AG04449 (cell line): ENCODE measurements around the gene ARMC12.

Experiments used
- CTCF ChIA-PET: fragments of 350-600 bp; formaldehyde crosslinking; extraction: SDS; loops from one replicate; lab custom pipeline; 2021; ENCODE audit warnings: antibody characterized with exemption; lab: Yijun Ruan, JAX
- POLR2A ChIA-PET: fragments of 400-600, 350-600 bp; formaldehyde crosslinking; extraction: SDS; loops from one replicate; lab custom pipeline; 2020; ENCODE audit warnings: antibody characterized with exemption, inconsistent platforms; lab: Yijun Ruan, JAX
- DNase-seq: peaks from one replicate; pipeline ENCODE4 v3.0.0-alpha.2; 2010; ENCODE audit warnings: low read depth, low spot score
- H3K4me3 ChIP-seq: 2 replicates; pipeline ENCODE4 v1.5.1; 2011; ENCODE audit warnings: low read depth, mild to moderate bottlenecking, control low read depth, low read length
- TF ChIP-seq, protein P1 (sequence below): IDR thresholded peaks from one replicate; pipeline ENCODE4 v1.5.1; 2011; ENCODE audit warnings: mild to moderate bottlenecking, moderate library complexity, low read length, control low read depth, inconsistent platforms; ENCODE audit not compliant: insufficient read depth; ENCODE audit errors: missing control alignments

The ARMC12 gene

DNA sequence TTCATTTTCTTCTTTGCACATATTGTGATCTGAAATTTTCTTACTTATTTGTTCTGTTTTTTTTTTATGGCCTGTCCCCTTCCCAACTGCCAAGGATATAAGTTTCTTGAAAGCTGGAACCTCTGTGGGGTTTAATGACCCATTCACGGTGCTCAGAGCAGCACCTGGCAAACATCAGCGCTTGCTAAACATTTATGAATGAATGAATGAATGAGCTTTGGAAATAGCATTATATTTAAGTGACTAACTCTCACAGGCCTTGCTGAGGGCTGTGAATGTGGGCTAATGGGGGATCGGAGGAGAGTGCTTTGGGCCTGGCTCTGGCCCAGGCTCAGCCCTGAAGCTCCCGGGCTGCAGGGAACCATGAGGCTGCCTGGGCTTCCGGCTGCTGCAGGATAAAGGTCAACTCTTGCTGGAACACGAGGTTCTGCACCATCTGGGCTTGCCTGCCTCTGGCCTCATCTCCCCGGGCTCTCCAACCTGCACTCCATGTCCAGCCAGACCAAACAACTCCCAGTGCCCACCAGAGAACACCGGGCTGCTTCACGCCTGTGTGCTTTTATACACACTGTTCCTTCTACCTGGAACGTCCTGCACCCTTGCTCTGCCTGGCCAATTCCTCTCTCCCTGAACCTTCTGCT lies 14.6 kb upstream of the ARMC12 start:
- POLR2A ChIA-PET, result no interaction called here
- no peak overlapping the region for H3K4me3 ChIP-seq
- CTCF ChIA-PET, result interaction anchor here (0.8 to 1.5 kb wide), 2 partner anchors 10 to 15 kb away, joined by 3 to 5 read pairs; no protein-coding TSS in a partner anchor
- TF ChIP-seq, protein P1, sequence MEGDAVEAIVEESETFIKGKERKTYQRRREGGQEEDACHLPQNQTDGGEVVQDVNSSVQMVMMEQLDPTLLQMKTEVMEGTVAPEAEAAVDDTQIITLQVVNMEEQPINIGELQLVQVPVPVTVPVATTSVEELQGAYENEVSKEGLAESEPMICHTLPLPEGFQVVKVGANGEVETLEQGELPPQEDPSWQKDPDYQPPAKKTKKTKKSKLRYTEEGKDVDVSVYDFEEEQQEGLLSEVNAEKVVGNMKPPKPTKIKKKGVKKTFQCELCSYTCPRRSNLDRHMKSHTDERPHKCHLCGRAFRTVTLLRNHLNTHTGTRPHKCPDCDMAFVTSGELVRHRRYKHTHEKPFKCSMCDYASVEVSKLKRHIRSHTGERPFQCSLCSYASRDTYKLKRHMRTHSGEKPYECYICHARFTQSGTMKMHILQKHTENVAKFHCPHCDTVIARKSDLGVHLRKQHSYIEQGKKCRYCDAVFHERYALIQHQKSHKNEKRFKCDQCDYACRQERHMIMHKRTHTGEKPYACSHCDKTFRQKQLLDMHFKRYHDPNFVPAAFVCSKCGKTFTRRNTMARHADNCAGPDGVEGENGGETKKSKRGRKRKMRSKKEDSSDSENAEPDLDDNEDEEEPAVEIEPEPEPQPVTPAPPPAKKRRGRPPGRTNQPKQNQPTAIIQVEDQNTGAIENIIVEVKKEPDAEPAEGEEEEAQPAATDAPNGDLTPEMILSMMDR, result no peak
- no peak for DNase-seq

DNA sequence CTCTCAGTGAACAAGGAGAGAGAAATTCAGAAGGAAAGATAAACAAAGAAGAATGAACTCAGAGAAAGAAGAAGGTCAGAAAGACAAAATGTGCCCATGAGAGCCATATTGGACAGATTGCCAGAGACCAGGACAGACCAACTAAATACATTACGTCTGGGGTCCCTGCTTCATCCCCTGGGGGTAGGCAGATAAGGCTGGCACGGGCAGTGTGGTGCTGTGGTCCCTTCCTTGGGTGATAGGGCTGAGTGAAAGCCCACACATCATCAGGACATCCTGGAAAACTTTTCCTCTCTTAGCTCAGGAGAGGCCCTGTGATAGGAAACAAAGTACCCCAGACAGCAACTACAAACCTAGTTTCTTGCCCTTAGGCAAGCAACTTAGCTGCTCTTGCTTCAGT lies 13.2 kb upstream of the ARMC12 start:
- TF ChIP-seq, protein P1, result no peak
- H3K4me3 ChIP-seq, result no peak overlapping the region
- no peak for DNase-seq
- POLR2A ChIA-PET, result no interaction called here
- CTCF ChIA-PET, result interaction anchor here (1.0 kb wide), 1 partner anchor 122 kb away, joined by 3 read pairs; no protein-coding TSS in a partner anchor

DNA sequence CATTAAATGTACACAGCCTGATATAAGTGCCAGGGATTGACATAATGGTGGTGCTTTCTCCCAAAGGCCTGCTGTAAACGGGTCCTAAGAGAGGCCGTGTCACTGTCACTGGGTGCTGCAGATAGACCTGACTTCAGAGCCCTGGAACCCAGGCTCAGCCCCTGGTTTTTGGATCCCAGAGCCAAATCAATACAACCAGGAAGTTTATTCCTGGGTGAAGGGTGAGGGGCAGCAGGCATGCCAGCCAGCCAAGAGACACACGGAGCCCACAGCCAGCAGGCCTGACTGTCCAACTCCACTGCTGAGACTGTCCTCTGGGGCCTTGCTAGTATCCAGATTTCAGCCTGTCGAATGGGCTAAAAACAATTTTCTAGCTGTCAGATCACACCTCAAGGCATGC lies 12.8 kb upstream of the ARMC12 start:
- TF ChIP-seq, protein P1, result no peak
- DNase-seq, result no peak
- H3K4me3 ChIP-seq, result no peak overlapping the region
- CTCF ChIA-PET, result interaction anchor here (1.0 kb wide), 1 partner anchor 123 kb away, joined by 3 read pairs; no protein-coding TSS in a partner anchor
- POLR2A ChIA-PET, result no interaction called here

DNA sequence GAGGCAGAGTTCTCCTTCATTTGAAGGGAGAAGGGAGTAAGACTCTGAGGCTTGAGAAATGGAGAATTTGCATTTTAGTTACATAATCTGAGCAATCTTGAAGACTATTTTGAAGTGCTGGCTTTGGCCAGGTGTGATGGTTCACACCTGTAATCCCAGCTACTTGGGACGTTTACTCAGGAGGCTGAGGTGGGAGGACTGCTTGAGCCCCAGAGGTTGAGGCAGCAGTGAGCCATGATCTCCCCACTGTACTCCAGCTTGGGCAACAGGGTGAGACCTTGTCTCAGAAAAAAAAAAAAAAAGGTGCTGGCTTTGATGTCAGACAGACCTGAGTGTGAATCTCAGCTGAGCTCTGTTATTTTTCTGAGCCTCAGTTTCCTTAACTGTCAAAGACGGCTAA lies 12.4 kb upstream of the ARMC12 start:
- POLR2A ChIA-PET, result no interaction called here
- DNase-seq, result no peak
- CTCF ChIA-PET, result interaction anchor here (1.0 kb wide), 1 partner anchor 123 kb away, joined by 3 read pairs; no protein-coding TSS in a partner anchor

DNA sequence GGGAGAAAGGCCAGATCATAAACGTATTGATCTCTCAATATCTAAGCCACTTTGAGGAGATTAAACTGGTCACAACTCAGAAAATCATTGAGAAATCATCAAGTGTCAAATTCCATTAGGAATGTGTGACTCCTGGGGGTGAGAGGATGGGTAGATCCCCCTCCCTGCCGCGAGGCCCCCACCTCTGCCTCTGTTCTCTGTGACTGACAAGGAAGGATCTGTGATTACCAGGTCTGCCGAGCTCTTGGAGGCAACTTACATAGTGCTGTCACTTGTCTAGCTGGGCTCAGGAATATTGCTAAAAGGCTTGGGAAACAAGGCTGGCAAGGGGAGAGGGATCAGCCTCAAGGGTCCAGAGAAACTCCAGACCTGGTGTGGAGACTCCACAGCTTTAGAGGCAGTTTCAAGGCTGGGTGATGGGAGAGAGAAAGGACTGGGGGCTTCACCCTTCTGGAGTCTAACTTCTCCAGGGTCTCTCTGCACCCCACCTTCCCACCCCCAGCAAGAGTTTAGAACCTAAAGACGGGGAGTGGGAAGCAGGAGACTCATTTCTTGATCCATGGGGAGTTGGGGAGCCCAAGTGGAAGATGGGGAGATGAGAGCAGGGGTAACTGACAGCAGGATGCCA lies 11.6 kb upstream of the ARMC12 start:
- DNase-seq, result no peak
- no peak overlapping the region for H3K4me3 ChIP-seq
- ChIA-PET POLR2A (no interaction called here), CTCF (interaction anchor here (4.4 kb wide), 1 partner anchor 12 kb away, joined by 44 read pairs; the partner anchor contains the start of gene ARMC12)
- TF ChIP-seq, protein P1, result no peak

More for the DNA sequence above, 12.4 kb upstream of the ARMC12 start:
- TF ChIP-seq, protein P1, result no peak
- no peak overlapping the region for H3K4me3 ChIP-seq
